Measurements from ENCODE around the gene RABGAP1.

RABGAP1 gene

GRCh38 chr9:122931226-122932121 is 9.3 kb upstream of the RABGAP1 start, which contains the start of gene ZBTB26:
TSS of gene ZBTB26 (minus strand) at chr9:122931512. CDS start at chr9:122919934, 11,578 bp downstream.
- no peak within 1 kb of the TSS for H3K27ac Mint-ChIP-seq
- H3K4me3 Mint-ChIP-seq: no peak within 1 kb of the TSS
- no peaks in the 10 kb centered on the region for H3K9me3 Mint-ChIP-seq
- no peaks in the 10 kb centered on the region for H3K27me3 Mint-ChIP-seq
- H3K4me1 Mint-ChIP-seq: peaks cover 8% of the 10 kb centered on the region
- H3K36me3 Mint-ChIP-seq: peaks cover 2% of the 10 kb centered on the region
- DNase-seq (ENCODE audit: low spot score in 2 of 2) (peak; percentile 84 to 85), ATAC-seq (ENCODE audit: low read depth) (peak; percentile 96)

GRCh38 chr9:122936464-122936863 is 4.4 kb upstream of the RABGAP1 start:
- no peak overlapping the region for H3K4me3 Mint-ChIP-seq
- no peak for ATAC-seq (ENCODE audit: low read depth)

GRCh38 chr9:122936883-122937282 is 3.9 kb upstream of the RABGAP1 start:
- peaks cover 5% of the 10 kb centered on the region for H3K36me3 Mint-ChIP-seq
- no peaks in the 10 kb centered on the region for H3K9me3 Mint-ChIP-seq
- DNase-seq (ENCODE audit: low spot score in 2 of 2): no peak
- H3K4me3 Mint-ChIP-seq: no peak overlapping the region
- no peak overlapping the region for H3K27ac Mint-ChIP-seq
- ATAC-seq (ENCODE audit: low read depth): no peak
- no peaks in the 10 kb centered on the region for H3K27me3 Mint-ChIP-seq
- peaks cover 18% of the 10 kb centered on the region for H3K4me1 Mint-ChIP-seq

More at GRCh38 chr9:122936464-122936863, 4.4 kb upstream of the RABGAP1 start:
- Mint-ChIP-seq H3K36me3 (peaks cover 5% of the 10 kb centered on the region), H3K27ac (no peak overlapping the region), H3K27me3 (no peaks in the 10 kb centered on the region), H3K4me1 (peaks cover 14% of the 10 kb centered on the region), H3K9me3 (no peaks in the 10 kb centered on the region)
- DNase-seq (ENCODE audit: low spot score in 2 of 2): no peak

GRCh38 chr9:122939601-122940000 is 1.2 kb upstream of the RABGAP1 start:
- H3K4me3 Mint-ChIP-seq: peak overlapping the region; percentile 43
- DNase-seq (ENCODE audit: low spot score in 2 of 2): no peak
- no peaks in the 10 kb centered on the region for H3K27me3 Mint-ChIP-seq
- H3K27ac Mint-ChIP-seq: no peak overlapping the region
- no peak for ATAC-seq (ENCODE audit: low read depth)
- H3K4me1 Mint-ChIP-seq: peaks cover 15% of the 10 kb centered on the region
- H3K36me3 Mint-ChIP-seq: peaks cover 5% of the 10 kb centered on the region
- no peaks in the 10 kb centered on the region for H3K9me3 Mint-ChIP-seq

DNA sequence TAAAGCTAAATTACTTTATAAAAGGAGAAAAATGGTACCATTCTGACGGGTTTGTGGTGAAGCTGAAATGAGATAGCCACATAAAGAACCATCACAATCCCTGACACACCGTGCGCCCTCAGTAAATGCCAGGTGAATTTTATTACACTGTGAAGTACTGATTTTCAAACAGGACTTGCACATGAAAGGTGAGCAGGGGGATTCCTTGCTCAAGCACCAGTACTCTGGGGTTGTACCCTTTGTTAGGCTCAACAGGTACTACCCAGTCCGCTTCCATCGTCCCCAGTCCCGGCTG is 419 bp upstream of the RABGAP1 start:
- Mint-ChIP-seq H3K4me1 (peaks cover 19% of the 10 kb centered on the region), H3K9me3 (no peaks in the 10 kb centered on the region), H3K27ac (peak overlapping the region; percentile 94), H3K4me3 (peak overlapping the region; percentile 97), H3K36me3 (peaks cover 5% of the 10 kb centered on the region), H3K27me3 (no peaks in the 10 kb centered on the region)
- ATAC-seq (ENCODE audit: low read depth) (no peak), DNase-seq (ENCODE audit: low spot score in 2 of 2) (no peak)

GRCh38 chr9:122941582-122942234 is 888 bp downstream of the RABGAP1 start:
- Mint-ChIP-seq H3K4me3 (peak overlapping the region; percentile 97), H3K27me3 (no peaks in the 10 kb centered on the region), H3K36me3 (peaks cover 3% of the 10 kb centered on the region), H3K27ac (peak overlapping the region; percentile 94), H3K9me3 (no peaks in the 10 kb centered on the region), H3K4me1 (peaks cover 23% of the 10 kb centered on the region)
- peak in 1 of 2 donors; percentile 3 for DNase-seq (ENCODE audit: low spot score in 2 of 2)
- peak; percentile 2 for ATAC-seq (ENCODE audit: low read depth)

GRCh38 chr9:122944960-122945888 is 4.4 kb downstream of the RABGAP1 start:
- H3K4me3 Mint-ChIP-seq: no peak overlapping the region
- H3K4me1 Mint-ChIP-seq: peaks cover 33% of the 10 kb centered on the region
- no peaks in the 10 kb centered on the region for H3K27me3 Mint-ChIP-seq
- no peak for ATAC-seq (ENCODE audit: low read depth)
- peaks cover 7% of the 10 kb centered on the region for H3K36me3 Mint-ChIP-seq
- no peak overlapping the region for H3K27ac Mint-ChIP-seq
- DNase-seq (ENCODE audit: low spot score in 2 of 2): no peak
- H3K9me3 Mint-ChIP-seq: no peaks in the 10 kb centered on the region

- DNase-seq (ENCODE audit: low spot score in 2 of 2) (no peak), ATAC-seq (ENCODE audit: low read depth) (no peak)
- Mint-ChIP-seq H3K9me3 (no peaks in the 10 kb centered on the region), H3K27ac (no peak overlapping the region), H3K27me3 (no peaks in the 10 kb centered on the region), H3K36me3 (peaks cover 9% of the 10 kb centered on the region), H3K4me1 (peaks cover 33% of the 10 kb centered on the region), H3K4me3 (no peak overlapping the region)
Observed at GRCh38 chr9:122946461-122947005, 5.7 kb downstream of the RABGAP1 start.

DNA sequence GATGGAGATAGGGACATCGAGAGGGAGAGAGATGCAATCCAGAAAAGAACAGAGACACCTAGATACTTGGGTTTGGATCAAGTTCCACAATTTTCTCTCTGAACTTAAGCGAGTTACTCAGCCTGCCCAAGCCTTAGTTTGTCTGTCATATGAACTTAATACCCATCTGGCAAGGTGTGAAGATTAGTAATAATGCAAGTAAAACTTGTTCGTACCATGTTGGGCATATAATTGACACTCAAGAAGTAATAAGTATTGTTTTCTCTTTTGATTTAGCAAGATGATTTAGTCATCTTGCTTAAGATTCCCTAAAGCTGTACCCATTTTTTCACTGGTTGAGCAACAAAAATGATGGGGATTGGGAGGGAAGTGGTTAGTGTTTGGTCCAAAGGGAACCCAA is 7.5 kb downstream of the RABGAP1 start:
- DNase-seq (ENCODE audit: low spot score in 2 of 2) (no peak), ATAC-seq (ENCODE audit: low read depth) (no peak)
- Mint-ChIP-seq H3K4me3 (no peak overlapping the region), H3K9me3 (no peaks in the 10 kb centered on the region), H3K27ac (no peak overlapping the region), H3K4me1 (peaks cover 25% of the 10 kb centered on the region), H3K36me3 (peaks cover 9% of the 10 kb centered on the region), H3K27me3 (no peaks in the 10 kb centered on the region)

GRCh38 chr9:122949696-122950095 is 8.9 kb downstream of the RABGAP1 start:
- ATAC-seq (ENCODE audit: low read depth): no peak
- Mint-ChIP-seq H3K27me3 (no peaks in the 10 kb centered on the region), H3K36me3 (peaks cover 9% of the 10 kb centered on the region), H3K4me3 (no peak overlapping the region), H3K9me3 (no peaks in the 10 kb centered on the region), H3K27ac (no peak overlapping the region), H3K4me1 (peaks cover 33% of the 10 kb centered on the region)
- no peak for DNase-seq (ENCODE audit: low spot score in 2 of 2)

DNA sequence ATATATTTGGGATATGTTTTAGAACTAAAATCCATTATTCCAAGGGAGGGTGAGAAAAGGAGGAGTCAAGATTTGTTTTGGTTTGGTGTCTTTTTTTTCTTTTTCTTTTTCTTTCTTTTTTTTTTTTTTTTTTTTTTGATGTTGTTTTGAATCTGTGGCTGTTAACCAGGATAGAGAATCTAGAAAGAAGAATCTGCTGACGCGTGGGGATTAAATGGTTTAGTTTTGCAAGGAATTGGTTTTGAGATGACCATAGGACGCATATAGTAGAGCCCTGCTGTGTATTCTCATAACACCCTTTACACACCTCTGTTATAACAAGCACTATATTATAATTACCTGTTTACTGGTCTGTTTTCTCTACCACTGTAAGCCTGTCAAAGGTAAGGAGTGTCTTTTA is 9.4 kb downstream of the RABGAP1 start:
- ATAC-seq (ENCODE audit: low read depth) (no peak), DNase-seq (ENCODE audit: low spot score in 2 of 2) (no peak)
- no peak overlapping the region for H3K27ac Mint-ChIP-seq
- H3K9me3 Mint-ChIP-seq: no peaks in the 10 kb centered on the region
- peaks cover 36% of the 10 kb centered on the region for H3K4me1 Mint-ChIP-seq
- no peak overlapping the region for H3K4me3 Mint-ChIP-seq
- no peaks in the 10 kb centered on the region for H3K27me3 Mint-ChIP-seq
- H3K36me3 Mint-ChIP-seq: peaks cover 9% of the 10 kb centered on the region

- ATAC-seq (ENCODE audit: low read depth): no peak
- H3K4me1 Mint-ChIP-seq: peaks cover 33% of the 10 kb centered on the region
- H3K36me3 Mint-ChIP-seq: peaks cover 11% of the 10 kb centered on the region
- no peaks in the 10 kb centered on the region for H3K9me3 Mint-ChIP-seq
- no peak overlapping the region for H3K4me3 Mint-ChIP-seq
- no peaks in the 10 kb centered on the region for H3K27me3 Mint-ChIP-seq
- DNase-seq (ENCODE audit: low spot score in 2 of 2): no peak
- H3K27ac Mint-ChIP-seq: no peak overlapping the region
Observed at GRCh38 chr9:122951056-122951455, 10.2 kb downstream of the RABGAP1 start.

DNA sequence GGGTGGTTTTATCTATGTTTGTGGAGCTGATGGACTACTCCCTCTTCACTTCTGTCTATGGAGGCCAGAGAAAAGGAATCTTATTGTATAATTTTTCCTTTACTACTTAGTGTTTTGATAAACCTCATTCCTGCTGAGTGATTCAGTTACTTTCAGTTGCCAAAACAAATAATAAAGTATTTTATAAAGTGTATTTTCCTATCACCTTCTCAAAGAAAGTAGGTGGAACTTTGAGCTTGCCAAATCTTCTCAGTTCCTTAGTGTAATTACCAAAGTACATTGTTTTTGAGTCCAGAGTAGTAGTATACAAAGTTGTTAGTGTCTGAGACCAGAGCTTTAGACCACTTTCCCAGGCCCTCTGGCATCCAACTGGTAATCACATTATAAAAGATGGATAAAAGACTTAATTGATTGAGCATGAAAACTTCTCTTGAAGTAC is 13.5 kb downstream of the RABGAP1 start:
- Mint-ChIP-seq H3K36me3 (peaks cover 8% of the 10 kb centered on the region), H3K4me3 (no peak overlapping the region), H3K9me3 (peaks cover 2% of the 10 kb centered on the region), H3K4me1 (peaks cover 26% of the 10 kb centered on the region), H3K27me3 (no peaks in the 10 kb centered on the region), H3K27ac (no peak overlapping the region)
- ATAC-seq (ENCODE audit: low read depth): no peak
- no peak for DNase-seq (ENCODE audit: low spot score in 2 of 2)

All from memory B cell (primary cell).